ENCODE data around the gene SPATA21. TPM values are rescaled to one million over a fixed set of nuclear protein-coding genes. Genes with fewer than 3 reads are reported as not detected.
"Not testable (repeated sequence)": the region's sequence is repeated elsewhere in the genome, so short reads cannot be mapped to it uniquely, and the experiment has no call there.

Gene SPATA21
- total RNA-seq, 2 donors from 2014 or later, result not detected

DNA sequence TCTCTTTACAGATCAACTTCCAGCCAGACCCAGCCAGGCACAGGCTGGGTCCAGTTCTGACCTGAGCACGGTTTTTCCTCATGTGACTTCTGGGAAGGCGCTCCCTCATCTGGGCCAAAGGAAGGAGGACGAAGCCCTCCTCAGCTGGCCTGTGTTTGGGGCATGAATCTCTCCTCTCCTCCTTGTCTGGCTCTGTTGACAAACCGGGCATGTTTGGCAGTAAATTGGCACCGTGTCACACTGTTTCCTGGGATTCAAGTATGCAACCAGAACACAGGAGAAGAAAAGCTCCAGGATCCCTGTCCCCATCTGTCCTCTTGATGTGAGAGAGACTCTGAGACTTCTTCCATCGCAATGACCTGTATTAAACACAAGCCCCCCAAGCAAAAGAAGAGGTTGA lies 21.6 kb upstream of the SPATA21 start:
- DNase-seq, result no peak
- Histone ChIP-seq H3K4me3 (no peak overlapping the region), H3K27me3 (no peaks in the 10 kb centered on the region), H3K9me3 (no peaks in the 10 kb centered on the region), H3K36me3 (replicated peaks in 1 of 2; ENCODE audit: insufficient read depth in 1 of 2, low read depth in 2 of 2) (peaks cover 14 to 28% of the 10 kb centered on the region in 2 donors), H3K27ac (no peak overlapping the region), H3K4me1 (no peaks in the 10 kb centered on the region)
- 83 to 93% methylated on average over 5 to 6 of the region's 6 CpGs for WGBS, 2 donors
- no peak for ATAC-seq
- TF ChIP-seq CTCF (IDR thresholded peaks at IDR 0.05) (no peak), POLR2A (IDR thresholded peaks at IDR 0.05) (no peak)
- intact Hi-C loops (cut with DNase I), result no loop called here

DNA sequence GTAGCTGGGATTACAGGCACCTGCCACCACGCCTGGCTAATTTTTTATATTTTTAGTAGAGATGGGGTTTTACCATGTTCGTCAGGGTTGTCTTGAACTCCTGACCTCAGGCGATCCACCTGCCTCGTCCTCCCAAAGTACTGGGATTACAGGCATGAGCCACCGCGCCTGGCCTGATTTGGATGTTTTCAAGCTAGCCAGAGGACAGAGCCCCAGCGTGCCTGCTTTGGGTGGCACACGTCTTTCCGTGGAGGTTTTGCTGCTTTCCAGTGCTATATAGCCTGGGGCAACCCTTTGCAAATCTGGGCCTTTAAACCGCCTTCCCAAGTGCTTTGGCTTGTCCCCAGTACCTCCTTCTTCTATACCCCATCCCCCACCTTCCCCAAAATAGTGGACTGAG lies 18.9 kb upstream of the SPATA21 start:
- H3K27ac ChIP-seq; H3K27me3 ChIP-seq; intact Hi-C loops (cut with DNase I); H3K4me3 ChIP-seq; H3K9me3 ChIP-seq; ATAC-seq; H3K4me1 ChIP-seq; DNase-seq: not testable (repeated sequence)
- WGBS, 2 donors, result 93 to 98% methylated on average over 10 of the region's 10 CpGs
- H3K36me3 ChIP-seq (replicated peaks in 1 of 2; ENCODE audit: insufficient read depth in 1 of 2, low read depth in 2 of 2), result peaks cover 14 to 46% of the 10 kb centered on the region in 2 donors

DNA sequence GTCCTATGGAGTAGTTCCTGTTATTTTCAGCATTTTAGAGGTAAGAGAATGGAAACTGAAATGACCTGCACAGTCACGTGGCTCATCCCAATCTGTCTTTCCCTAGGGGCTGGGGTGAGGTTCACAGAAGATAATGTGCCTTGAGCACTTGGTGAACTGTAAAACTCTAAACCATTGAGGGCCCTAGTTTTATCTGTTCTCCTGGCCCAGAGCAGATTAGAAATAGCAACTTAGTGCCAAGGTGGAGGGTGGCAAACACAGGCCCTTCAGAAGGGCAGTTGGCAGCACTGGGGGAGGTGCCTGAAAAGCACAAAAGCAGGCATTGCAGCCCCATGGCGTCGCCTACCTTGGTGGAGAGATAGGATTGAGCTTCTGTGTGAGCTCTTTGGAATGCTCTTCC lies 17.7 kb upstream of the SPATA21 start:
- H3K9me3 ChIP-seq; DNase-seq; ATAC-seq; H3K27me3 ChIP-seq; H3K27ac ChIP-seq; H3K4me1 ChIP-seq; intact Hi-C loops (cut with DNase I); H3K4me3 ChIP-seq: not testable (repeated sequence)
- peaks cover 14 to 49% of the 10 kb centered on the region in 2 donors for H3K36me3 ChIP-seq (replicated peaks in 1 of 2; ENCODE audit: insufficient read depth in 1 of 2, low read depth in 2 of 2)
- 55 to 78% methylated on average over 3 of the region's 3 CpGs for WGBS, 2 donors

GRCh38 chr1:16451841-16452528 lies 14.8 kb upstream of the SPATA21 start:
- no peaks in the 10 kb centered on the region for H3K4me1 ChIP-seq
- no peak for ATAC-seq
- no peak overlapping the region for H3K27ac ChIP-seq
- no peak overlapping the region for H3K4me3 ChIP-seq
- 78 to 85% methylated on average over 5 to 13 of the region's 13 CpGs for WGBS, 2 donors
- DNase-seq, result no peak
- no peaks in the 10 kb centered on the region for H3K9me3 ChIP-seq
- no peaks in the 10 kb centered on the region for H3K27me3 ChIP-seq
- intact Hi-C loops (cut with DNase I), result no loop called here
- TF ChIP-seq CTCF (IDR thresholded peaks at IDR 0.05) (no peak), POLR2A (IDR thresholded peaks at IDR 0.05) (no peak)
- H3K36me3 ChIP-seq (replicated peaks in 1 of 2; ENCODE audit: insufficient read depth in 1 of 2, low read depth in 2 of 2), result peaks cover 5 to 52% of the 10 kb centered on the region in 2 donors

DNA sequence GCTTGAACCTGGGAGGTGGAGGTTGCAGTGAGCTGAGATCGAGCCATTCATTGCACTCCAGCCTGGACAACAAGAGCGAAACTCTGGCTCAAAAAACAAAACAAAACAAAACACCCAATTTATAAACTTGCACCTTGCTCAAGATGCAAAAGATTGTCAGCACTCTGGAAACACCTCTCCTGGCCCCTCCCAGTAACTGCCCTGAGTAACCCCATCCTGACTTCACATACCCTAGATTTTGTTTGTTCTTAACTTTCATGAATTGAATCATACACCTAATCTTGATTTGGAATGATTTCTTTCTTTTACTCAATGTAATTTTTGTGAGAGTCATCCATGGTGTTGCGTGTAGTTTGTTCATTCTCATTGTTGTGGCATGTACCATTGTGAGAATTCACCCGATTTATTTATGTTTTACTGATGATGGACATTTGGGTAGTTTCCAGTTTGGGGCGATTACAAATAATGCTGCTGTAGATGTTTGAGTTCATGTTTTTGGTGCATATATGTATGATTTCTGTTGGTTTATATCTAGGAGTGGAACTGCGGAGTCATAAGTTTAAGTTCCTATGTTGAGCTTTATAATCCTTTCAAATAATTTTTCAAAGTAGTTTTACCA lies 13.7 kb upstream of the SPATA21 start:
- TF ChIP-seq POLR2A (IDR thresholded peaks at IDR 0.05) (no peak), CTCF (IDR thresholded peaks at IDR 0.05) (no peak)
- no peaks in the 10 kb centered on the region for H3K4me1 ChIP-seq
- no peak for ATAC-seq
- H3K4me3 ChIP-seq, result no peak overlapping the region
- no peaks in the 10 kb centered on the region for H3K9me3 ChIP-seq
- no peak for DNase-seq
- intact Hi-C loops (cut with DNase I), result no loop called here
- H3K36me3 ChIP-seq (replicated peaks in 1 of 2; ENCODE audit: insufficient read depth in 1 of 2, low read depth in 2 of 2), result peaks cover 5 to 46% of the 10 kb centered on the region in 2 donors
- 80 to 83% methylated on average over 6 of the region's 6 CpGs for WGBS, 2 donors
- no peaks in the 10 kb centered on the region for H3K27me3 ChIP-seq
- H3K27ac ChIP-seq, result no peak overlapping the region

GRCh38 chr1:16449666-16450065 lies 12.4 kb upstream of the SPATA21 start:
- no peaks in the 10 kb centered on the region for H3K27me3 ChIP-seq
- ATAC-seq, result no peak
- H3K4me1 ChIP-seq, result no peaks in the 10 kb centered on the region
- intact Hi-C loops (cut with DNase I), result no loop called here
- 83 to 89% methylated on average over 5 of the region's 5 CpGs for WGBS, 2 donors
- H3K9me3 ChIP-seq, result no peaks in the 10 kb centered on the region
- TF ChIP-seq POLR2A (IDR thresholded peaks at IDR 0.05), result no peak
- no peak for TF ChIP-seq CTCF (IDR thresholded peaks at IDR 0.05)
- no peak overlapping the region for H3K27ac ChIP-seq
- peaks cover under 1 to 42% of the 10 kb centered on the region in 2 donors for H3K36me3 ChIP-seq (replicated peaks in 1 of 2; ENCODE audit: insufficient read depth in 1 of 2, low read depth in 2 of 2)
- no peak for DNase-seq
- no peak overlapping the region for H3K4me3 ChIP-seq

All from body of pancreas (tissue), 4 donors.